HepG2 (cell line): Measurements from ENCODE around the gene JKAMP. TPM values are rescaled to one million over a fixed set of nuclear protein-coding genes. Genes with fewer than 3 reads are reported as not detected.

Source experiments
- CBX1 ChIP-seq: IDR thresholded peaks from one replicate; pipeline ENCODE4 v1.6.1; 2016; ENCODE audit warnings: antibody characterized with exemption, low read depth
- EED ChIP-seq: sonication (generic); formaldehyde crosslinking; IDR thresholded peaks from 2 replicates; pipeline ENCODE4 v1.5.0; 2020; ENCODE audit warnings: mild to moderate bottlenecking, missing genetic modification reagents
- ETV6 ChIP-seq: sonication (generic); formaldehyde crosslinking; conservative IDR thresholded peaks from 2 replicates; pipeline ENCODE4 v1.4.0; 2020; ENCODE audit warnings: missing genetic modification reagents
- PHF5A ChIP-seq: IDR thresholded peaks from one replicate; pipeline ENCODE4 v1.6.1; 2018; ENCODE audit warnings: low read depth, missing genetic modification reagents; ENCODE audit not compliant: unreplicated experiment
- SMAD3 ChIP-seq: sonication (generic); formaldehyde crosslinking; IDR thresholded peaks from 2 replicates; pipeline ENCODE4 v1.4.0; 2020; ENCODE audit warnings: missing genetic modification reagents
- SP5 ChIP-seq: IDR thresholded peaks from 2 replicates; pipeline ENCODE4 v1.6.1; 2016; ENCODE audit warnings: low read depth, borderline replicate concordance
- ZFP37 ChIP-seq: sonication (generic); formaldehyde crosslinking; IDR thresholded peaks from 2 replicates; pipeline ENCODE4 v1.4.0; 2020; ENCODE audit warnings: missing genetic modification reagents, borderline replicate concordance
- ZFP90 ChIP-seq: sonication (generic); formaldehyde crosslinking; IDR thresholded peaks from 2 replicates; pipeline ENCODE4 v1.8.0; 2022; ENCODE audit warnings: missing genetic modification reagents, mild to moderate bottlenecking, inconsistent platforms, borderline replicate concordance
- ZFYVE20 ChIP-seq: sonication (generic); formaldehyde crosslinking; IDR thresholded peaks from 2 replicates; pipeline ENCODE4 v1.8.0; 2023; ENCODE audit warnings: low read depth, mild to moderate bottlenecking, moderate library complexity, missing genetic modification reagents, borderline replicate concordance
- ZNF33A ChIP-seq: sonication (generic); formaldehyde crosslinking; IDR thresholded peaks from 2 replicates; pipeline ENCODE4 v1.5.1; 2020; ENCODE audit warnings: missing genetic modification reagents, mild to moderate bottlenecking, moderate library complexity, borderline replicate concordance
- ZNF350 ChIP-seq: sonication (generic); formaldehyde crosslinking; IDR thresholded peaks from 2 replicates; pipeline ENCODE4 v1.4.0; 2020; ENCODE audit warnings: mild to moderate bottlenecking, low read depth, missing genetic modification reagents, borderline replicate concordance
- ZNF530 ChIP-seq: sonication (generic); formaldehyde crosslinking; IDR thresholded peaks from 2 replicates; pipeline ENCODE4 v1.5.0; 2020; ENCODE audit warnings: low read depth, mild to moderate bottlenecking, missing genetic modification reagents
- ZNF605 ChIP-seq: sonication (generic); formaldehyde crosslinking; IDR thresholded peaks from 2 replicates; pipeline ENCODE4 v1.8.0; 2022; ENCODE audit warnings: mild to moderate bottlenecking, missing genetic modification reagents
- ZNF749 ChIP-seq: sonication (generic); formaldehyde crosslinking; IDR thresholded peaks from 2 replicates; pipeline ENCODE4 v1.8.0; 2022; ENCODE audit warnings: mild to moderate bottlenecking, missing genetic modification reagents, moderate library complexity, borderline replicate concordance
- ZNF782 ChIP-seq: sonication (generic); formaldehyde crosslinking; IDR thresholded peaks from 2 replicates; pipeline ENCODE4 v1.4.0; 2020; ENCODE audit warnings: missing genetic modification reagents, mild to moderate bottlenecking, borderline replicate concordance
- polyA plus RNA-seq, 8 experiments: library from polyadenylated mRNA; depleted of rRNA in 3 of 8; stranded (reverse) in 7 of 8; unstranded in 1 of 8; fragments of >200 nt; fragmentation: Illumina TruSeq in 4 of 8; extraction: Trizol in 4 of 8; gene quantifications; 2 replicates each; pipeline versions ENCODE4 v1.2.1 to v1.2.3, GENCODE V29; 2011 to 2016; ENCODE audit warnings: low read depth in 4 of 8, missing spikeins in 1 of 8, mixed read lengths in 1 of 8; ENCODE audit not compliant: insufficient read depth in 1 of 8
- total RNA-seq, 5 experiments: library from RNA; depleted of rRNA; stranded (reverse); fragments of >200 nt; fragmentation: Illumina TruSeq; extraction: Trizol; gene quantifications; 2 replicates each; pipeline ENCODE4 v1.2.3, GENCODE V29; 2016; ENCODE audit warnings: low read depth in 1 of 5
- TF ChIP-seq, protein P1 (sequence below): sonication (generic); formaldehyde crosslinking; IDR thresholded peaks from 2 replicates; pipeline ENCODE4 v1.4.0; 2020; ENCODE audit warnings: low read depth, missing genetic modification reagents
- TF ChIP-seq, protein P2 (sequence below): conservative IDR thresholded peaks from 2 replicates; pipeline ENCODE4 v1.6.1; 2018; ENCODE audit warnings: missing genetic modification reagents
- TF ChIP-seq, protein P3 (sequence below): sonication (generic); formaldehyde crosslinking; IDR thresholded peaks from 2 replicates; pipeline ENCODE4 v1.8.1; 2023; ENCODE audit warnings: mild to moderate bottlenecking, missing genetic modification reagents, borderline replicate concordance
- TF ChIP-seq, protein P4 (sequence below): IDR thresholded peaks from 2 replicates; pipeline ENCODE4 v1.6.1; 2016; ENCODE audit warnings: low read depth, control low read depth
- TF ChIP-seq, protein P5 (sequence below): sonication (generic); formaldehyde crosslinking; IDR thresholded peaks from 2 replicates; pipeline ENCODE4 v1.4.0; 2020; ENCODE audit warnings: mild to moderate bottlenecking, missing genetic modification reagents

Gene JKAMP
- total and polyA plus RNA-seq, 2 of the 13 experiments (the other 11 are each of a cell fraction or from before 2014, with no cell fraction given): 56.4 to 135 TPM

DNA sequence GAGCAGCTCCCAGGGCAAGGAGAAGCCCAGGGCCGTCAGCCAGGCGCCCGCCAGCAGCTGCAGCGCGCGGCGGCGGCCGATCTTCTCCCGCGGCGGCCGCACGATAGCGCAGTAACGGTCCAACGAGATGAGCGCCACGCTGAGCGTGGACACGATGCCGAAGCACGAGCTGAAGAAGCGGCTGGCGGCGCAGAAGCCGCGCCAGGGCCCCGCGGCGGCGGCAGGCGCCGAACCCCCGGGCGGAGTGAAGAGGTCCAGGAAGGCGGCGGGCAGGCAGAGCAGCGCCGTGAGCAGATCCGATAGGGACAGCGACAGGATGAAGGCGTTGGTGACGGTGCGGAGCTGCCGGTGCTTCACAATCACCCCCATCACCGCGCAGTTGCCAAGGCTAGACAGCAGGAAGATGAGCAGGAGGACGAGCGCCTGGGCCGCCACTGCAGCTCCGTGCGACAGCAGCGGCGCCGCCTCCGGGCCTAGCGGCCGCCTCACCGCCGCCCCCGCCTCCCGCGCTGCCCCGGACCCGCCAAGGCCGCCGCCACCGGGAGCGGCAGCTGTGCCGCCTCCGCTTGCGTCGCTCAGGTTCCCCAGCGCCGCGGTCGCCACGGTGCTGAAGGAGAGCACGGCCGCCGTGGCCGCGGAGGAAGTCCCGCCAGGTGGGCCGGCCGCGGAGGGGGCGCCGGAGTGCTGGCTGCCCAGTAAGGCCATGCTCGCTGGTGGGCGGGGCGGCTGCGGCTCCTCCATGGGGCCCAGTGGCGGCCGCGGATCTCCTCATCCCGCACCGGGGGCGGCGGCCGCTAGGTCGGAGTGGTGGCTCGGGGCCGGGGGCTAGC, 19.6 kb upstream of the JKAMP start (continued):
- TF ChIP-seq ZNF749 (CRISPR knock-in tag): no peak
- TF ChIP-seq ZNF605 (CRISPR knock-in tag): no peak
- TF ChIP-seq, protein P1, sequence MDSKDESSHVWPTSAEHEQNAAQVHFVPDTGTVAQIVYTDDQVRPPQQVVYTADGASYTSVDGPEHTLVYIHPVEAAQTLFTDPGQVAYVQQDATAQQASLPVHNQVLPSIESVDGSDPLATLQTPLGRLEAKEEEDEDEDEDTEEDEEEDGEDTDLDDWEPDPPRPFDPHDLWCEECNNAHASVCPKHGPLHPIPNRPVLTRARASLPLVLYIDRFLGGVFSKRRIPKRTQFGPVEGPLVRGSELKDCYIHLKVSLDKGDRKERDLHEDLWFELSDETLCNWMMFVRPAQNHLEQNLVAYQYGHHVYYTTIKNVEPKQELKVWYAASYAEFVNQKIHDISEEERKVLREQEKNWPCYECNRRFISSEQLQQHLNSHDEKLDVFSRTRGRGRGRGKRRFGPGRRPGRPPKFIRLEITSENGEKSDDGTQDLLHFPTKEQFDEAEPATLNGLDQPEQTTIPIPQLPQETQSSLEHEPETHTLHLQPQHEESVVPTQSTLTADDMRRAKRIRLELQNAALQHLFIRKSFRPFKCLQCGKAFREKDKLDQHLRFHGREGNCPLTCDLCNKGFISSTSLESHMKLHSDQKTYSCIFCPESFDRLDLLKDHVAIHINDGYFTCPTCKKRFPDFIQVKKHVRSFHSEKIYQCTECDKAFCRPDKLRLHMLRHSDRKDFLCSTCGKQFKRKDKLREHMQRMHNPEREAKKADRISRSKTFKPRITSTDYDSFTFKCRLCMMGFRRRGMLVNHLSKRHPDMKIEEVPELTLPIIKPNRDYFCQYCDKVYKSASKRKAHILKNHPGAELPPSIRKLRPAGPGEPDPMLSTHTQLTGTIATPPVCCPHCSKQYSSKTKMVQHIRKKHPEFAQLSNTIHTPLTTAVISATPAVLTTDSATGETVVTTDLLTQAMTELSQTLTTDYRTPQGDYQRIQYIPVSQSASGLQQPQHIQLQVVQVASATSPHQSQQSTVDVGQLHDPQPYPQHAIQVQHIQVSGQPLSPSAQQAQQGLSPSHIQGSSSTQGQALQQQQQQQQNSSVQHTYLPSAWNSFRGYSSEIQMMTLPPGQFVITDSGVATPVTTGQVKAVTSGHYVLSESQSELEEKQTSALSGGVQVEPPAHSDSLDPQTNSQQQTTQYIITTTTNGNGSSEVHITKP (CRISPR knock-in tag): no peak
- TF ChIP-seq PHF5A (CRISPR knock-in tag): no peak
- peak; percentile 33 for TF ChIP-seq SP5
- no peak for TF ChIP-seq ZFYVE20 (CRISPR knock-in tag)
- no peak for TF ChIP-seq ZNF33A (CRISPR knock-in tag)
- TF ChIP-seq SMAD3 (CRISPR knock-in tag): 0 out of 2 replicates have a peak, but pooled peaks have one; percentile 4
- TF ChIP-seq, protein P2, sequence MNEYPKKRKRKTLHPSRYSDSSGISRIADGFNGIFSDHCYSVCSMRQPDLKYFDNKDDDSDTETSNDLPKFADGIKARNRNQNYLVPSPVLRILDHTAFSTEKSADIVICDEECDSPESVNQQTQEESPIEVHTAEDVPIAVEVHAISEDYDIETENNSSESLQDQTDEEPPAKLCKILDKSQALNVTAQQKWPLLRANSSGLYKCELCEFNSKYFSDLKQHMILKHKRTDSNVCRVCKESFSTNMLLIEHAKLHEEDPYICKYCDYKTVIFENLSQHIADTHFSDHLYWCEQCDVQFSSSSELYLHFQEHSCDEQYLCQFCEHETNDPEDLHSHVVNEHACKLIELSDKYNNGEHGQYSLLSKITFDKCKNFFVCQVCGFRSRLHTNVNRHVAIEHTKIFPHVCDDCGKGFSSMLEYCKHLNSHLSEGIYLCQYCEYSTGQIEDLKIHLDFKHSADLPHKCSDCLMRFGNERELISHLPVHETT (CRISPR knock-in tag): 0 out of 2 replicates have a peak, but pooled peaks have one; percentile 26
- no peak for TF ChIP-seq ZNF350 (CRISPR knock-in tag)
- TF ChIP-seq ZFP90 (CRISPR knock-in tag): no peak
- no peak for TF ChIP-seq CBX1
- TF ChIP-seq, protein P3, sequence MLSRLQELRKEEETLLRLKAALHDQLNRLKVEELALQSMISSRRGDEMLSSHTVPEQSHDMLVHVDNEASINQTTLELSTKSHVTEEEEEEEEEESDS (CRISPR knock-in tag): no peak
- TF ChIP-seq, protein P4, sequence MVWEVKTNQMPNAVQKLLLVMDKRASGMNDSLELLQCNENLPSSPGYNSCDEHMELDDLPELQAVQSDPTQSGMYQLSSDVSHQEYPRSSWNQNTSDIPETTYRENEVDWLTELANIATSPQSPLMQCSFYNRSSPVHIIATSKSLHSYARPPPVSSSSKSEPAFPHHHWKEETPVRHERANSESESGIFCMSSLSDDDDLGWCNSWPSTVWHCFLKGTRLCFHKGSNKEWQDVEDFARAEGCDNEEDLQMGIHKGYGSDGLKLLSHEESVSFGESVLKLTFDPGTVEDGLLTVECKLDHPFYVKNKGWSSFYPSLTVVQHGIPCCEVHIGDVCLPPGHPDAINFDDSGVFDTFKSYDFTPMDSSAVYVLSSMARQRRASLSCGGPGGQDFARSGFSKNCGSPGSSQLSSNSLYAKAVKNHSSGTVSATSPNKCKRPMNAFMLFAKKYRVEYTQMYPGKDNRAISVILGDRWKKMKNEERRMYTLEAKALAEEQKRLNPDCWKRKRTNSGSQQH (CRISPR knock-in tag): no peak
- TF ChIP-seq ETV6 (CRISPR knock-in tag): no peak
- no peak for TF ChIP-seq ZNF782
- no peak for TF ChIP-seq ZFP37 (CRISPR knock-in tag)
- TF ChIP-seq, protein P5, sequence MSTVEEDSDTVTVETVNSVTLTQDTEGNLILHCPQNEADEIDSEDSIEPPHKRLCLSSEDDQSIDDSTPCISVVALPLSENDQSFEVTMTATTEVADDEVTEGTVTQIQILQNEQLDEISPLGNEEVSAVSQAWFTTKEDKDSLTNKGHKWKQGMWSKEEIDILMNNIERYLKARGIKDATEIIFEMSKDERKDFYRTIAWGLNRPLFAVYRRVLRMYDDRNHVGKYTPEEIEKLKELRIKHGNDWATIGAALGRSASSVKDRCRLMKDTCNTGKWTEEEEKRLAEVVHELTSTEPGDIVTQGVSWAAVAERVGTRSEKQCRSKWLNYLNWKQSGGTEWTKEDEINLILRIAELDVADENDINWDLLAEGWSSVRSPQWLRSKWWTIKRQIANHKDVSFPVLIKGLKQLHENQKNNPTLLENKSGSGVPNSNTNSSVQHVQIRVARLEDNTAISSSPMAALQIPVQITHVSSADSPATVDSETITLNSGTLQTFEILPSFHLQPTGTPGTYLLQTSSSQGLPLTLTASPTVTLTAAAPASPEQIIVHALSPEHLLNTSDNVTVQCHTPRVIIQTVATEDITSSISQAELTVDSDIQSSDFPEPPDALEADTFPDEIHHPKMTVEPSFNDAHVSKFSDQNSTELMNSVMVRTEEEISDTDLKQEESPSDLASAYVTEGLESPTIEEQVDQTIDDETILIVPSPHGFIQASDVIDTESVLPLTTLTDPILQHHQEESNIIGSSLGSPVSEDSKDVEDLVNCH (CRISPR knock-in tag): no peak
- no peak for TF ChIP-seq ZNF530 (CRISPR knock-in tag)
- no peak for TF ChIP-seq EED (CRISPR knock-in tag)
